GM12873 (cell line): ENCODE results near the gene ELMO1.

Experiments used
- CTCF ChIP-seq: IDR thresholded peaks from 2 replicates; pipeline ENCODE4 v1.5.1; 2012; ENCODE audit warnings: low read depth, mild to moderate bottlenecking, moderate library complexity, low read length, control low read depth; ENCODE audit not compliant: insufficient read depth; ENCODE audit errors: missing control alignments

Gene ELMO1

GRCh38 chr7:36811807-36812206 is 636.9 kb downstream of the ELMO1 start:
- no peak for TF ChIP-seq CTCF

- TF ChIP-seq CTCF: no peak
Measured at GRCh38 chr7:36810489-36810888, 638.2 kb downstream of the ELMO1 start.

- TF ChIP-seq CTCF: no peak
Measured at GRCh38 chr7:36810032-36810431, 638.6 kb downstream of the ELMO1 start.

GRCh38 chr7:36809510-36809909 is 639.2 kb downstream of the ELMO1 start:
- no peak for TF ChIP-seq CTCF

GRCh38 chr7:36809086-36809485 is 639.6 kb downstream of the ELMO1 start:
- no peak for TF ChIP-seq CTCF

GRCh38 chr7:36806891-36807290 is 641.8 kb downstream of the ELMO1 start:
- TF ChIP-seq CTCF: no peak
